Body of pancreas (tissue), 4 donors: ENCODE results near the gene FGFBP1.

Experiments
- POLR2A ChIP-seq, 3 donors: fragments of 450-650 bp; IDR thresholded peaks; one replicate each; pipeline ENCODE4 v1.6.1; 2016; ENCODE audit warnings: antibody characterized with exemption in 3 of 3, mild to moderate bottlenecking in 2 of 3
- TF ChIP-seq, protein P1 (sequence below), 7 experiments: fragments of 450-650 bp in 4 of 7; fragments of 200-600 bp in 3 of 7; sonication (generic) in 3 of 7; IDR thresholded peaks; one replicate each; pipeline ENCODE4 v1.5.1; 2016 to 2019; ENCODE audit warnings: antibody characterized with exemption in 7 of 7

DNA sequence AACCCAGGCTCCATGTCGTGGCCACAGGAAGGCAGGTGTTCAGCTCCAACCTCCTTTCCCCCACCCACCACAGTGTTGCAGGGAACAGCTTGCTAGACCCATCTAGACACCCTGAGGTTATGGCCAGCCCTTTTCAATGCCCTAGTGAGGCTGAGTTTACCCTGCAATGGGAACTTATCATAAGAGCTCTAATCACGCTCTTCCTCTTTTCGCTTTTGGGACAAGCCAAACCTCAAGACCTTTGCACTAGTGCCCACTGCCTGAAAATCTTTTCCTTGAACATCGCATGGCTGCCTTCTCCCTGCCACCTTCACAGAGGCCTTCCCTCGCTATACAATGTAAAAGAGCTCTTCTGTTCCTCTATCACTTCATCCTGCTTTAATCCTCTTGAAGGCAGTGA, 26.8 kb upstream of the FGFBP1 start:
- TF ChIP-seq, protein P1, sequence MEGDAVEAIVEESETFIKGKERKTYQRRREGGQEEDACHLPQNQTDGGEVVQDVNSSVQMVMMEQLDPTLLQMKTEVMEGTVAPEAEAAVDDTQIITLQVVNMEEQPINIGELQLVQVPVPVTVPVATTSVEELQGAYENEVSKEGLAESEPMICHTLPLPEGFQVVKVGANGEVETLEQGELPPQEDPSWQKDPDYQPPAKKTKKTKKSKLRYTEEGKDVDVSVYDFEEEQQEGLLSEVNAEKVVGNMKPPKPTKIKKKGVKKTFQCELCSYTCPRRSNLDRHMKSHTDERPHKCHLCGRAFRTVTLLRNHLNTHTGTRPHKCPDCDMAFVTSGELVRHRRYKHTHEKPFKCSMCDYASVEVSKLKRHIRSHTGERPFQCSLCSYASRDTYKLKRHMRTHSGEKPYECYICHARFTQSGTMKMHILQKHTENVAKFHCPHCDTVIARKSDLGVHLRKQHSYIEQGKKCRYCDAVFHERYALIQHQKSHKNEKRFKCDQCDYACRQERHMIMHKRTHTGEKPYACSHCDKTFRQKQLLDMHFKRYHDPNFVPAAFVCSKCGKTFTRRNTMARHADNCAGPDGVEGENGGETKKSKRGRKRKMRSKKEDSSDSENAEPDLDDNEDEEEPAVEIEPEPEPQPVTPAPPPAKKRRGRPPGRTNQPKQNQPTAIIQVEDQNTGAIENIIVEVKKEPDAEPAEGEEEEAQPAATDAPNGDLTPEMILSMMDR (IDR thresholded peaks at IDR 0.05), result no peak
- no peak for TF ChIP-seq POLR2A (IDR thresholded peaks at IDR 0.05)
